CD4-positive, alpha-beta T cell treated with Interleukin-15 for 1 hour (primary cell): ENCODE results near the gene SEC61A2.
"Not testable (repeated sequence)": the region's sequence is repeated elsewhere in the genome, so short reads cannot be mapped to it uniquely, and the experiment has no call there.

ENCODE experiments used
- DNase-seq: peaks from one replicate; pipeline ENCODE4 v3.0.0-alpha.2; 2020

Gene SEC61A2

DNA sequence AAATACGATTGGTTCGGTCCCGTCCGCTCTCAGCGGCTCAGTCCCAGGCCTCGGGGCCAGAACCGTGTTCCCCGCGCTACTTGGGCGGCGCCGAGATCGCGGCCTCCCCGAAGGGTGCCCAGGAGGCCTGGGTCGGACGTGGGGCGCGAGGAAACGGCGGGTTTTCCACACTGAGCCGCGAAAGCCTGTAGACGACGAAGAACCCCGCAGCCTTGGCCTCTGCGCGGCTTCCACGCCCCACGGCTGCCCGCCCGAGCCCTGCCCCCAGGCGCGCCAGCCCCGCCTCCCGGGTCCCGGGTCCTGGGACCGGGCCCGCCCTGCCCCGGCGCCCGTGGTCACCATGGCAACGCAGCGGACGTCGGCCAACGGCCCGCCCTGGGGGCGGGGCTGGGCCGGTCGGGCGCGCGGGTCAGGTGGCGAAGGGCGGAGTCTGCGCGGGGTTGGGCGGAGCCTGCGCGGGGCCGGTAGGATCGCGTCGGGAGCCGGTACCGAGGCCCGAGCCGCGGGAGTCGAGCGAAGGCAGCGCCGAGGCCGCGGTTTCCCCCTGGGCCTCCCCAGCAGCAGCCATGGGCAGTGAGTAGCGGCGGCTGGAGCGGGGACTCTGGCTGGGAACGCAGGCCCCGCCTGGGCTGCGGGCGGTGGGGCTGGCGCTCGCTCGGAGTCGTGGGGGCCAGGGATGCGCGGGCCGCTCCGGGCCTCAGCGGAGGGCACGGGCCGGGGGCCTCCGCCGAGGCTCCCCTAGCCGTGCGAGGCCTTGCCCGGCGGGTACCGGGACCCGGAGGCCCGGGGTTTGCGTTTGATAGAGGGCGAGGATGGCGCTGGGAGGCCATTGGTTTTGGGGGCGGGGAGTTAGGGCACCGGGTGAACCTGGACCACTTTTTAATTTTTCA is at the start of gene SEC61A2:
Gene SEC61A2 (plus strand): TSS at position 456 of the 890 bp plus-strand sequence. CDS start 111 bp downstream, at position 567.
- DNase-seq = peak; percentile 96

GRCh38 chr10:12081470-12081869 is 48.0 kb upstream of the SEC61A2 start:
- DNase-seq = no peak

DNA sequence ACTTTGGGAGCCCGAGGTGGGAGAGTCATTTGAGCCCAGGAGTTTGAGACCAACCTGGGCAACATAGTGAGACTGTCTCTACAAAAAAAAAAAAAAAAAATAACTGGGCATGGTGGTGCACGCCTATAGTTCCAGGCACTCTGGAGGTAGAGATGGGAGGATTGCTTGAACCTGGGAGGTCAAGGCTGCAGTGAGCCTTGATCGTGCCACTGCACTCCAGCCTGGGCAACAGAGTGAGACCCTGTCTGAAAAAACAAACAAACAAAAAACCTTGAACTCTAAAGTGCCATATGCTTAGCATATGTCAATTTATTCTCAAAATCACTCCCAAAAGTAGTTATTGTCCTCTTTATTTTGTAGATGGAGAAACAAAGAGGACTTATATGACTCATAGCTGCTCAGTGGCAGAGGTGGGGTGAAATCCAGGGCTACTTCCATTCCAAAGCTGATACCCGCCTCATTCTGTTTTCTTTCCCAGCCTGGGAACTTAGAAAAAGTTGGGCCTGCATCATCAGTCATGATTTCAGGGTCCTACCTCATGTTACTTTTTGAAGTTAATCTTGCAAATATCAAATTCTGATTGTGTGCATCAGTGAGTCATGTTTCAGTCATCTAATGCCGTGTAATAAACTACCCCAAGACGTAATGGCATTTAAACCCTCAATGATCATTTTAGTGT is 47.5 kb upstream of the SEC61A2 start:
- no peak for DNase-seq

GRCh38 chr10:12088919-12089318 is 40.6 kb upstream of the SEC61A2 start:
- no peak for DNase-seq

DNA sequence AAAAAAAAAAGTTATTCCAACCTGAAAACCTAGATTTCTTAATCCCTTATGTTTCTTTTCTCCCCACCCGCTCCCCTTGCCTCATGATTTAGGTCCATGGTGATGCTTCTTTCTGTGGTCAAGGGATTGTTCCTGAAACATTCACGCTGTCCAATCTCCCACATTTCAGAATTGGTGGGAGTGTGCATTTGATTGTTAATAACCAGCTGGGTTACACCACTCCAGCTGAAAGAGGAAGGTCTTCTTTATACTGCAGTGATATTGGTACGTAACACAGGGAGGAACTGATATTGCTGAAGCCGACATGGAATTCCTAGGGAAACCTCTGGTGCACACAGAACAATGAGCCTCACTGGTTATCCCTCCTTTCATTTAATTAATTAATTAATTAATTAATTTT is 38.1 kb upstream of the SEC61A2 start:
- DNase-seq = no peak

DNA sequence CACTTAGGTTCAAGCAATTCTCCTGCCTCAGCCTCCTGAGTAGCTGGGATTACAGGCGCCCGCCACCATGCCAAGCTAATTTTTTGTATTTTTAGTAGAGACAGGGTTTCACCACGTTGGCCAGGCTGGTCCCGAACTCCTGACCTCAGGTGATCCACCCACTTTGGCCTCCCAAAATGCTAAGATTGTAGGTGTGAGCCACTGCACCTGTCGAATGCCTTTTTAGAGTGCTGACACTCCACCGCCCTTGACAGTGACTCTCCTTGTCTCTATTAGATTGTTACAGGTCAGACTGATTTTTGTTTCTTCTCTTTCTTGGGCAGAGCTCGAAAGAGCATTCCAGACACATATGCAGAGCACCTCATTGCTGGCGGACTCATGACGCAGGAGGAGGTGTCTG is 32.1 kb upstream of the SEC61A2 start:
- DNase-seq = not testable (repeated sequence)

DNA sequence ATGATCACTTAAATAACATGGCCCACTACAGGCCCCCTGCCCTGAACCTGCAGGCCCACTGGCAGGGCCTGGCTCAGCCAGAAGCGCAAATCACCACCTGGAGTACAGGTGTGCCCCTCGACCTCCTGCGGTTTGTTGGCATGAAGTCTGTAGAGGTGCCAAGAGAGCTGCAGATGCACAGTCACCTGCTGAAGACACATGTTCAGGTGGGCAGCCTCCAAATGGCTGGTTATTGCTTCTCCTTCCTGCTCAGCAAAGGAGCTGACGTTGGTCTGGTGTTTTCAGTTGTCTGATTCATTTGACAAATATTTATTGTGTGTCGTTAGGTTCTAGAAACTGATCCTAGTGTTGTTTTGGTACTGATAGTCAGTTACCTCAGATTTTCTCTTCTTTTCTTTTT is 31.7 kb upstream of the SEC61A2 start:
- DNase-seq = no peak

- no peak for DNase-seq
These were observed 30.5 kb upstream of the SEC61A2 start for GRCh38 chr10:12098966-12099365.

GRCh38 chr10:12103802-12104201 is 25.7 kb upstream of the SEC61A2 start:
- no peak for DNase-seq

DNA sequence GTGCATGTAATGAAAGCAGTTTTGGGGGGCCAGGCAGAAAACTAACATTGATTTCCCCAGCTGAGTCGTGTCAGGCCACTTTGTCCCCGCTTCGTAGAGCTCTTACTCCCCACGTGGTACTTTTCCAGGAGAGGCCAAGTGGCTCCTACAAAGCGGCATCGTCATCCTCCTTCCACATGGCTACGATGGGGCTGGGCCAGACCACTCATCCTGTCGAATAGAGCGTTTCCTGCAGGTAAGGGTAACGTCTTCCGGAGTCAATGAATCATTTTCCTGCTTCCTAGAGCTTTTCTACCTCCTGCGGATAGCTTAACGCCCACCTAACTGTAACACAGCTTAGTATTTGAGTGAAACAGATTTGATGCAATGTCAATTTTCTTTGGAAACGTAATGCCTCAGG is 21.7 kb upstream of the SEC61A2 start:
- no peak for DNase-seq

DNA sequence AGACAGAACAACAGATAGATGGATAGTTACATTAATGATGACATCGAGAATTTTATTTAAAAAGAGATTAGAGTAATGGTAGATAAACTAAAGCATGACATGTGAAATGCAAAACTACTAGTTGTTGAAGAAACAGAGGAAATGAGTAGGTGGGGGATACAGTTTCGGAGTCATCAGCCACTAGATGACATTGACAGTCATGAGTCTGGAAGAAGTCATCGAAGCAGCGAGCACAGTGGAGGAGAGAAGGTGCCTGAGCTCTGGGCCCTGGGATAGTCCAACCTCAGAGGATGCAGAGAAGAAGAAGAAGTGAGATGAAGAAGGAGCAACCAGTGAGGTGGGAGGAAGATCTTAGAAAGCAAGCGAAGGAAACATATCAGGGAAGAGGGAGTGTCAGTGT is 20.2 kb upstream of the SEC61A2 start:
- no peak for DNase-seq

DNA sequence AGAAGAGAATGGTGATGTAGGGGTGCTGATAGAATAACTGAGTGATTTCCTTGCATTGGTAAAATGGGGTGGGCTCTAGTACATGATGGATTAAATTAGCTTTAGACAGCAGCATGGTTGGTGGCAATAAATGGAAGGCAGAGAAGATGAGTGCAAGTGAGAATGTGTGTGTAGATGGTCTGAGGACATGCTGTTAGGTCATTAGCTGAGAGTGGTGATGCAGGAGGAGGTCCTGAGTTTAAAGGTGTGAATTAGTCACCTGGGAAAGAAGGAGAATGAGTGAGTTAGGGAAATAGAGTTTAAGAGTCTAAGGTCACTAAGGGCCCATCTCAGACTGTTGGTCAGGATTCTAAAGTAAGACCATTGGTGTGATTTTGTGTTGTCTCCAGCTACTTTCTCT is 17.9 kb upstream of the SEC61A2 start:
- DNase-seq = no peak

DNA sequence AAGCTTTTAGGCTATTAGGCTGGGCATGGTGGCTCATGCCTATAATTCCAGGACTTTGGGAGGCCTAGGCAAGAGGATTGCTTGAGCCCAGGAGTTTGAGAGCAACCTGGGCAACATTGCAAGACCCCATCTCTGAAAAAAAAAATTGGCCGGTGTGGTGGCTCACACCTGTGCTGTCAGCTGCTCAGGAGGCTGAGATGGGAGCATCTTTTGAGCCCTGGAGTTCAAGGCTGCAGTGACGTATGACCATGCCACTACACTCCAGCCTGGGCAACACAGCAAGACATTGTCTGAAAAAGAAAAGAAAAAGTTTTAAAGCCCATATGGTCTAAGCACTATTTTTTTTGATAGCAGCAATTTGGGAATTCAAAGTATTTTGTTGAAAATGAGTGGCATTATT is 15.8 kb upstream of the SEC61A2 start:
- no peak for DNase-seq

- DNase-seq = no peak
These were observed 7.8 kb upstream of the SEC61A2 start for GRCh38 chr10:12121673-12122072.

GRCh38 chr10:12130237-12130872 is 878 bp downstream of the SEC61A2 start:
- peak; percentile 46 for DNase-seq

GRCh38 chr10:12135631-12136030 is 6.2 kb downstream of the SEC61A2 start:
- DNase-seq = no peak

GRCh38 chr10:12140038-12140437 is 10.6 kb downstream of the SEC61A2 start:
- DNase-seq = no peak

DNA sequence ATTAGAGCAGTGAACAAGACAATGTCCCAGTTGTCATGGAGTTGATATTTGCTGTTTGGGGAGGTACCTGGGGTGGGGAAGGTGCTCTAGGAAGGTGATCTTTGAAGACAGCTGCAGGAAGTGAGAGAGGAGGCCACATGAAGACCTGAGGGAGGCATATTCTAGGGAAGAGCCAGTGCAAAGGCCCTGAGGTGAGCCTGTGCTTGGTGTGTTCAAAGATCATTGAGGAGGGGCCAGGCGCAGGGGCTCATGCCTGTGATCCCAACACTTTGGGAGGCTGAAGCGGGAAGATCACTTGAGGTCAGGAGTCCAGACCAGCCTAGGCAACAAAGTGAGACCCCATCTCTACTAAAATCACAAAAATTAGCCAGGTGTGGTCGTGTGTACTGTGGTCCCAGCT is 15.1 kb downstream of the SEC61A2 start:
- DNase-seq = no peak

- no peak for DNase-seq
These were observed 20.7 kb downstream of the SEC61A2 start for GRCh38 chr10:12150163-12150562.

GRCh38 chr10:12154516-12154915 is 25.0 kb downstream of the SEC61A2 start:
- DNase-seq = no peak

DNA sequence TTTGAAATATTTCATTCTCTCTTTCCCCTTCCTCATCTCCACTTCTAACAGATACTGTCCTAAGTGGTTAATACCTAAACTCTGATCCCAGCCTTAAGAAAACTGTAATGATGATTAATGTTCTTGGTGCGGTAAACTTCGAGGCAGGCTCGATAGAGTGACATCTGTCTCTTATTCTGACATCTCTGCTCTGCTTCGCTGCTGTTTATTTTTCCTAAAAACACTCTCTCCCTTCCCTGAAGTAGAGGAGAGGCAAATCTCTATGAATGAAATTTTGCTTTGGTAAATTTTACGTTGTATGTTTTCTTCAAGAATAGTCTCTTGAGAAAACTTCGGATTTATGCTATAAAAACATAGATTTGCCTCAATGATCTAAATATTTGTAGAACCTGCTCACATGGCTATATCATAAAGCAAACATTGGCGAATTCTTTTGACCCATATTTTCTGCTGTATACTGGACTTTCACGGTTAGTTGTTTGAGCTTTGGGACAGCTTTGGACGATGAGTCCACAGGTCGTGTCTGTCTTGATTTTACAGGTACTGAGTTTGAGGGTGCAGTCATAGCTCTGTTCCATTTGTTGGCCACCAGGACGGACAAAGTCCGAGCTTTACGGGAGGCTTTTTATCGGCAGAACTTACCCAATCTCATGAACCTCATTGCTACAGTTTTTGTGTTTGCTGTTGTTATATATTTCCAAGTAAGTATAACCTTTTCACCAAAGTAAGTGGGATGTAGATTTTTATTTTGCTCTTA is 27.1 kb downstream of the SEC61A2 start:
- DNase-seq = no peak

DNA sequence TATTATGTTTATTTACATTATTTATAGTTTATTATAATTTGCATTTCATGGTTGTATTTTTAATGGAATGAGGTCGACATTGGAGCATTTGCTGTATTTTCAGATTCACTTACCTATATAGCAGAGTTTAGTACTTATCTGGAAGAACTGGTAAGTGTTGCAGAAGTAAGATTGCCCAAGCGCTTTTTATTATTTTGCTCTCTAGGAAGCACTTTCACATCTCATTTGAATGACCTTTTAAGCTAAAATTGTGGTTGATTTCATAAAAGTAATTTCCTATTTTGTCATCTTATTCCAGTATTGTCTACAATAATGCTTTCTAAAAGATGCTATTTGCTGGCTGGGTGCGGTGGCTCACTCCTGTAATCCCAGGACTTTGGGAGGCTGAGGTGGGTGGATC is 28.6 kb downstream of the SEC61A2 start:
- DNase-seq = no peak

DNA sequence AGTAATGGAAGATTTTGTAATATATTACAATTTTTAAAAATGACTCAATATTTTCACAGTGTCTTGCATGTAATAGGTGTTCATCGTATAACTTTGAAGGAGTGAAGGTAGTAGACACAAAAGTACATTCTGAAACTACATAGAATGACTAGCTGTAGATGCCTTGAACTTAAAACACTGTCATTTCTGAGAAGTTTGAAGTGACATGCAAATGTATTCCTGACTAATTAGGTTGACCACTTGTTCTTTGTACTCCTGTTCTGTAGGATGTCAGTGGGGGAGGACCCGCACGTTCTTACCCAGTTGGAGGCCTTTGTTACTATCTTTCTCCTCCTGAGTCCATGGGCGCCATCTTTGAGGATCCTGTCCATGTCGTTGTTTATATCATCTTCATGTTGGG is 31.2 kb downstream of the SEC61A2 start:
- no peak for DNase-seq
